ENCODE measurements around the gene RPS15. TPM values are rescaled to one million over a fixed set of nuclear protein-coding genes. Genes with fewer than 3 reads are reported as not detected.

Gene RPS15
- total RNA-seq, 2 experiments from 2014 or later: 1,854 to 1,879 TPM

DNA sequence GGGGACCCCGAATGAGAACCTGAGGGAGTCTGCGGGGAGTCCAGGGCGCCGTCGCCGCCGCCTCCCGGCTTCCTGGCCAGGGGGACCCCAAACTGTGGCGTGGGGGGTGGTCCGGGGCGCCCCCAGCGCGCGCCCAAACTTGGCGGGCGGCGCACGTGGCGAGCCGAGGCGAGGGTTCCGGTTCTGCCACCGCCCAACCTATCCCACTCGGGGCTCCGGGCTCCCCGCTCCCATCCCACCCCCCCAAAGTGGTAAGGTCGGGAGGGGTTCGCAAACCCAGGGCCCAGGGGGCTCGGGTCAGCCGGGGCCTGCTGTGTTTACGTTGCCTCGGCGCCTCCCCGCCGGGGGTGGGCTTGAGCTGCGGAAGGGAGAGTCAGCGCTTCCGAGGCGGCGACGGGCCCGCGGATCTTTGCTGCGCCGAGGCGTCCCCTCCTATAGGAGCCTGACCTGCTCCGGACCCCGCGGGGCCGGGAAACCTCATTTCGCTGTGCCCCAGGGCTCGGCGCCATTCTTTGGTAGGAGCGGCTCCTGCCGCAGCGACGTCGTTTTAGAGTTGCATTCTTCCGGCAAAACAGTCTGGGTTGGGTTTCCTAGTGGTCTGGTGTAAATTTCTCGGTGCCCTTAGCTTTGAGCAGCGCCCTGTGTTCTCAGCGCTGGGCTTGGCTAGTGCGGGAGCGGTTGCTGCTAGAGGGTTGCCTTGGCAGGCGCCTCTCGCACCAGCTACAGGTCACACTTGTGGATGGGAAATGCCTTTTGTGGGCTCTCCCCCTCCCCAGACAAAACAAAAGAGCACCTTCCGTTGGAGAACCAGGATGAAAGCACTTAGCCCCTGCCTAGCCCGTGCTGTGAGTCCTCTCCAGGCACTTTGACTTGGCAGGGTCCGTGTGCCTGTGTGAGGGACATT is 29.6 kb upstream of the RPS15 start:
- peak overlapping the region; percentile 94 for H3K27ac Mint-ChIP-seq
- peaks cover 27% of the 10 kb centered on the region for H3K36me3 Mint-ChIP-seq (ENCODE audit: low read depth)
- H3K4me1 Mint-ChIP-seq (ENCODE audit: low read depth): peaks cover 50% of the 10 kb centered on the region
- CTCF ChIA-PET: interaction anchor here (0.7 to 1.4 kb wide), 4 partner anchors 13 to 138 kb away, joined by 3 to 4 read pairs (median 3); no protein-coding TSS in a partner anchor
- DNase-seq: peak; percentile 72
- TF ChIP-seq, protein P1, sequence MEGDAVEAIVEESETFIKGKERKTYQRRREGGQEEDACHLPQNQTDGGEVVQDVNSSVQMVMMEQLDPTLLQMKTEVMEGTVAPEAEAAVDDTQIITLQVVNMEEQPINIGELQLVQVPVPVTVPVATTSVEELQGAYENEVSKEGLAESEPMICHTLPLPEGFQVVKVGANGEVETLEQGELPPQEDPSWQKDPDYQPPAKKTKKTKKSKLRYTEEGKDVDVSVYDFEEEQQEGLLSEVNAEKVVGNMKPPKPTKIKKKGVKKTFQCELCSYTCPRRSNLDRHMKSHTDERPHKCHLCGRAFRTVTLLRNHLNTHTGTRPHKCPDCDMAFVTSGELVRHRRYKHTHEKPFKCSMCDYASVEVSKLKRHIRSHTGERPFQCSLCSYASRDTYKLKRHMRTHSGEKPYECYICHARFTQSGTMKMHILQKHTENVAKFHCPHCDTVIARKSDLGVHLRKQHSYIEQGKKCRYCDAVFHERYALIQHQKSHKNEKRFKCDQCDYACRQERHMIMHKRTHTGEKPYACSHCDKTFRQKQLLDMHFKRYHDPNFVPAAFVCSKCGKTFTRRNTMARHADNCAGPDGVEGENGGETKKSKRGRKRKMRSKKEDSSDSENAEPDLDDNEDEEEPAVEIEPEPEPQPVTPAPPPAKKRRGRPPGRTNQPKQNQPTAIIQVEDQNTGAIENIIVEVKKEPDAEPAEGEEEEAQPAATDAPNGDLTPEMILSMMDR (IDR thresholded peaks at IDR 0.05): no peak
- H3K4me3 Mint-ChIP-seq: peak overlapping the region; percentile 95
- POLR2A ChIA-PET: interaction anchor here (1.1 to 1.6 kb wide), 3 partner anchors 12 to 139 kb away, joined by 3 to 5 read pairs (median 5); partner anchors contain the start of gene CIRBP
- intact Hi-C loops (cut with micrococcal nuclease): no loop called here
- no peaks in the 10 kb centered on the region for H3K27me3 Mint-ChIP-seq
- no peaks in the 10 kb centered on the region for H3K9me3 Mint-ChIP-seq
- peak; percentile 14 for ATAC-seq

DNA sequence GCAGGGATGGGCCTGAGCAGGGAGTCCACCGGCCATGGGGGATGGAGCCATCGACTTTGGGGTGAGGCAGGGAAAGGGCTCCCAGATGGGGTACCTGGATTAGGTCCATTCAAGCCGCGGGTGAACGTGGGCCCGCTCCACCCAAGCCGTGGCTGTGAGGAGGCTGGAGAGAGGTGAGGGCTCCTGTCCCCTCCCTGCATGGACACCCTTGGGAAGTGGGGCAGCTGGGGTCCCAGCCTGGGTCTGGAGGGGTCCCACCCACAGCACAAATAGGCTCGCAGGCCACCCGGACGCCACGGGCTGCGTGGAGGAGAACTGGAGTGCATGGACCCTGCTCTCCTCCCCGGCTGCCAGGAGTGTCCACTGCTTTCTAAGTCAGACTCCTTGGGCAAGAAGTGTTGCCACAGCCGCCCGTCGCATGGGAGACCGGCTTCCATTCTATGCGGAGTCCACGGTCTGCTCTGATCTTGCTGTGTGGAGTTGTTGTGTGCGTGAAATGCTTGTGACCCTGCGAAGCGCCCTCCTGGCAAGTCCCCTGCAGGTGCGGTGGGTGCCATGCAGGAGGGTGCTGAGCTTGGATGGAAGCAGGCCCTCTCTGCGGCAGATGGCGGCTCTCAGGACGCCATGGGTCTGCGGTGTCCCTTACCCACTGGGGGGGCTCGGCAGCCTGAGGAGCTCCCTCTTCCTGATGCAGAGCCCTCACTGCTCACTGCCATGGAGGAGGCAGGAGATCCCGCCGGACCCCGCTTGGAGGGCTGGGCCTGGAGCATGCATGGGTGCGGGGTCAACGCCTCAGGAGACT is 28.8 kb upstream of the RPS15 start:
- peaks cover 27% of the 10 kb centered on the region for H3K36me3 Mint-ChIP-seq (ENCODE audit: low read depth)
- H3K27me3 Mint-ChIP-seq: no peaks in the 10 kb centered on the region
- no peak for ATAC-seq
- H3K4me3 Mint-ChIP-seq: peak overlapping the region; percentile 95
- no peaks in the 10 kb centered on the region for H3K9me3 Mint-ChIP-seq
- POLR2A ChIA-PET: interaction anchor here (0.9 to 1.8 kb wide), 8 partner anchors 10 to 140 kb away, joined by 3 to 10 read pairs (median 3); partner anchors contain the start of genes CIRBP and RPS15
- peak overlapping the region; percentile 94 for H3K27ac Mint-ChIP-seq
- intact Hi-C loops (cut with micrococcal nuclease): no loop called here
- TF ChIP-seq, protein P1 (IDR thresholded peaks at IDR 0.05): no peak
- peaks cover 56% of the 10 kb centered on the region for H3K4me1 Mint-ChIP-seq (ENCODE audit: low read depth)
- CTCF ChIA-PET: interaction anchor here (1.1 to 1.4 kb wide), 2 partner anchors 12 to 36 kb away, joined by 3 read pairs; no protein-coding TSS in a partner anchor
- no peak for DNase-seq

DNA sequence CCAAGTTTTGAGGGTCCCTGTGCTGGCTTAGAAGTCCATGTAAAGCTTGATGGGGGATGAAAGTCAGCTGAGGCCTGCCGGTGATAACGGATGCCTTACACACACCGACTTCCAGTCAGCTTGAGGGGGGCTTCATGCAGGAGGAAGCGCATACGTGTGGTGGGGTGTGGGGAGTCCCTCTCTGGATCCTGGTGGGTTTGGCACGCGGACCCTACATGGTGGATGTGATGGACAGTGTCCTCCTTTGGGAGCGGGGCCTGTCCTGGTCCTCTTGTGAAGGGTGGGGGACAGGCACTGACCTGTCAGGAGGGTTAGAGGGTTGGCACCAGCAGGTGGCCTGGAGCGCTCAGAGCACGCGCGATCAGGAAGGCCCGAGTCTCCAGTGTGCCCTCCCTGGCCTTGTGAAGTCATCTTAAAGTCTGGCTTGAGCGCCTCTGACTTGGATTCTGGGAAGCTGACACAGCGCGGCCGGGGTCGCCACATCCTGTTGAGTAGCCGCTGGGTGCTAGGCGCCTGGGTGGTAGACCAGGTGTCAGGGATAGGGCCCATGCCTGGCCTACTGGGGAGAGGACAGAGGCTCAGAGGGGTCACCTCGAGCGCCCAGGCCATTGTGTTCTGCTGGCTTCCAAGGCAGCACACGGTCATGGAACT is 27.9 kb upstream of the RPS15 start:
- H3K36me3 Mint-ChIP-seq (ENCODE audit: low read depth): peaks cover 28% of the 10 kb centered on the region
- ChIA-PET POLR2A (interaction anchor here (0.6 to 1.8 kb wide), 8 partner anchors 9 to 137 kb away, joined by 3 to 10 read pairs (median 3); partner anchors contain the start of gene RPS15), CTCF (interaction anchor here (1.4 kb wide), 1 partner anchor 35 kb away, joined by 3 read pairs; no protein-coding TSS in a partner anchor)
- H3K4me3 Mint-ChIP-seq: peak overlapping the region; percentile 95
- no peaks in the 10 kb centered on the region for H3K9me3 Mint-ChIP-seq
- intact Hi-C loops (cut with micrococcal nuclease): no loop called here
- DNase-seq (peak; percentile 66), ATAC-seq (no peak)
- H3K27ac Mint-ChIP-seq: peak overlapping the region; percentile 94
- H3K27me3 Mint-ChIP-seq: no peaks in the 10 kb centered on the region
- H3K4me1 Mint-ChIP-seq (ENCODE audit: low read depth): peaks cover 62% of the 10 kb centered on the region
- TF ChIP-seq, protein P1 (IDR thresholded peaks at IDR 0.05): no peak

DNA sequence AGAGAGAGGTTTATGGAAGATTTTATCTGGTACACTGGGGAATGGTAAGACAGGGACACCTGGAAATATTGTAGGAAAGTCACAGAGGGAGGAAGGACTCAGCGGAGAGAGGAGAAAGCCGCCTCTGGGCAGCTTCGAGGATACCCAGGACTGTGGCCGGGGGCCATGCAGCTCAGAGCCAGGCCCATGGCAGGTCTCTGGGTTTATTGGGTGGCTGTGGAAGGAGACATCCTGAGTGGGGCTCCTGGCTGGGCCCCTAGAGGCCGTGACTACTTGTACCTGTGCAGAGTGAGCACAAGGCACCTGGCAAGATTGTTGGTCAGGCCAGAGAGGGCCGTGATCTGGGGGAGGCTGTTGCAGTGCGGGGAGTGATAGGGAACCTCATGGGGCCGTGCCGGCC is 27.4 kb upstream of the RPS15 start:
- DNase-seq: no peak
- ChIA-PET POLR2A (interaction anchor here (0.6 to 1.8 kb wide), 4 partner anchors 8 to 39 kb away, joined by 3 to 10 read pairs (median 4); partner anchors contain the start of gene RPS15), CTCF (no interaction called here)
- TF ChIP-seq, protein P1 (IDR thresholded peaks at IDR 0.05): no peak
- Mint-ChIP-seq H3K27me3 (no peaks in the 10 kb centered on the region), H3K27ac (peak overlapping the region; percentile 94), H3K4me3 (peak overlapping the region; percentile 95), H3K9me3 (no peaks in the 10 kb centered on the region), H3K4me1 (ENCODE audit: low read depth) (peaks cover 67% of the 10 kb centered on the region), H3K36me3 (ENCODE audit: low read depth) (peaks cover 32% of the 10 kb centered on the region)
- no peak for ATAC-seq
- intact Hi-C loops (cut with micrococcal nuclease): no loop called here
